GM18868 (cell line): ENCODE measurements around the gene LMTK2.
A peak's percentile ranks its signal among the peaks of the same experiment; 100 is the strongest.

ENCODE experiments used
- ATAC-seq: cut with Tn5 transposase; IDR thresholded peaks from one replicate; pipeline ENCODE4 v1.9.1; 2021; ENCODE audit warnings: mild to moderate bottlenecking, moderate library complexity; ENCODE audit not compliant: unreplicated experiment

Gene LMTK2

GRCh38 chr7:98231493-98232262 is 125.0 kb downstream of the LMTK2 start:
- no peak for ATAC-seq

DNA sequence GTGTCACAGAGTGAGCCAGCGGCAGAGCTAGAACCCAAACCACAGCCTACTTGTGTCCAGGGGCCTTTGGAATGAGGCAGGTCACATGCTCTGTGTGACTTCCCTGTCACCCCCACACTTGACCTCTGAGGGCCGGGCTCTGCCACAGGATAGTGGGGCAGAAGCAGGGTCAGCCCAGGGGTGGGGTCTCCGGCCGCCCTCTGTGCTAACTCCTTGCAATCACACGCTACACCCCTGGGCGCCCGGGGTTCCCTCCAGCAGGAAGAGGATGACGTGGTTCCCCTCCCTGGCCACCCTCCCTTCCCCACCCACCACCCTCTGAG is 125.6 kb downstream of the LMTK2 start:
- no peak for ATAC-seq

DNA sequence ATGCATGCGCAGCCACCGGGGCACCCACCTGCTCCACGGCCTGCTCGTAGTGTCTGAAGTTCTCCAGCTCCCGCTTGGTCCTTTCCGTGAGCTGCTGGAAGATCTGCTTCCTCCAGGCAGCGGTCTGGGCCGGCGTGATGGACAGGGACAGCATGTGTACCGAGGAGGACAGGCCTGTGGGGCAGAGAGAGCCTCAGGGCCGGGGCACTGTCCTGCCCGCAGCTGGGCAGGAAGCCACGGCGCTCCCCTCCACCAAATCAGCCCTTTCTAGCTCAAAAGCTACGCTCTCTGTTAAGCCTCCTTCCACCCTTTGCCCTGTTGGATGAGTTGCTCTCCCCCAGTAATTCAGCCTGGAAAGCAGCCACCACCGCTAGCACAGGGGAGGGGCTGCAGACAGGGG is 126.1 kb downstream of the LMTK2 start:
- no peak for ATAC-seq

DNA sequence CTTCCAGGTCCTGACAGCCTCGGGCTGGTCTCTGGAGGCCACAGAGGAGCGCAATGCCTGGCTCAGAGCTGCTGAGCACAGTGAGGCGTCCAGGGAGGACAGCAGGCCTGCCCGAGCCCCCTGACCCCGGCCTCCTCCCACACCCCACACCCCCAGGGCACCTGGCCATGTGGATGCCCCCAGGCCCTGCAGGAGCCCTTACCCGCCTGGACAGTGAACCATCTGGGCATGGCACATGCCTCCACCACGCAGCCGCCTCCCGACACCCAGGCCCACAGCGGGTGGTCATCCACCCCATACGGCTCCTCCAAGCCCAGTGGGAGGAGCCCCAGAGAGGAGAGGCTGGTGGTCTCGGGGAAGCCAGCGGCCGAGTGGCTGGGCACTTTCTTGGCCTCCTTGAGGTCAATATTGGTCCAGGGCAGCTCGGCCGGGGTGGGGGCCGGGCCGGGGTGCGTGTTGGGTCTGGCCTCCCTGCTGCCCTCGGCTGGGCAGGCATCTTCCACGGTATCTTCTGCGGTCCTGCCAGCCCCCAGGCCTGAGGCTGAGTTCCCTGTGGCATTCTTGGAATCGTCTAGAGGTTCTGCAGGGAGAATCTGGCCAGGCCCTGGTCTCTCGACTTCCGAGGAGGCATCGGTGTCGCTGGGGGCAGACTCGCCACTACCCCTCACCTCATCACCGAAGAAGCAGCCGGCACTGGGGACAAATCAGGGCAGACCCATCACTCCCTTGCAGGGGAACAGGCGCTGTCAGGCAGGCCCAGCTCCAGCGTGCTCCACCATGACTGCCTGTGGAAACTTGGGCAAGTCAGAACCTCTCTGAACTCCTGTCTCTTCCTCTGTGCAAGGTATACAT is 126.8 kb downstream of the LMTK2 start:
- ATAC-seq = no peak

DNA sequence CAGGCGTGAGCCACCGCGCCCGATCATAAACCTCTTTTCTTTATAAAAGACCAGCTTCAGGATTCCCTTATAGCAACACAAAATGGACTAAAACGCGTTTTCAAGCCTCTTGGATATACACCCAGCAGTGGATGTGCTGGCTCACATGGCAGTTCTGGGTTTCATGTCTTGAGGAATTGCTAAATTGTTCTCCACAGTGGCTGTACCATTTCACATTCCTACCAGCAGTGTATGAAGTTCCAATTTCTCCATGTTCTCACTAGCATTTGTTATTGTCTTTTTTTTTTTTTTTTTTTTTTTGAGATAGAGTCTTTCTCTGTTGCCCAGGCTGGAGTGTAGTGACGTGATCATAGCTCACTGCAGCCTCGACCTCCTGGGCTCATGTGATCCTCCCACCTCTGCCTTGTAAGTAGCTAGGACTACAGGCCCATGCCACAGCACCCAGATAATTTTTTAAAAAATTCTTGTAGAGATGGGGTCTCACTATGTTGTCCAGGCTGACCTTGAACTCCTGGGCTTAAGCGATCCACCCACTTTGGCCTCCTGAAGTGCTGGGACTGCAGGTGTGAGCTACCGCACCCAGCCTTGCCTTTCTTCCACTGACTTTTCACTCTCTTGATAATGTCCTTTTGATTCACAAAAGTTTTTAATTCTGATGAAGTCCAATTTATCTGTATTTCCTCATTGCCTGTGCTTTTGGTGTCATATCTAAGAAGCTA is 127.9 kb downstream of the LMTK2 start:
- ATAC-seq = no peak

DNA sequence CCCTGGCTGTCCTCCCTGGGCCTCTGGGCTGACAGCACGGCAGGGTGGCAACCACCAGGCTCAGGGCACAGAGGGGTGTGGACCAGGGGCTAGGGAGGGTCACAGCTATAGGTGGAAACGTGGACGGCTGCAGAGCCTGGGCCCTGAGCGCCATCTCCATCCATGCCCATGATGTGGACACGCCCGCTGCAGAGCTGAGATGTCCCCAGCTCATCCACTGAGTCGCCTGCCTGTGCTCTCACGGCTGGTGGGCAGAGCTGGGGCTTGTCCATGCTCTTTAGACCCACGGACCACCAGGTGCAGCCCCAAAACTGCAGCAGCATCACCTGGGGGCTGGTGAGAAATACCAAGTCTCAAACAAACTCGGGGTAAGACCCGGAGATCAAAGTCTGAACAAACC is 129.2 kb downstream of the LMTK2 start:
- ATAC-seq = no peak

DNA sequence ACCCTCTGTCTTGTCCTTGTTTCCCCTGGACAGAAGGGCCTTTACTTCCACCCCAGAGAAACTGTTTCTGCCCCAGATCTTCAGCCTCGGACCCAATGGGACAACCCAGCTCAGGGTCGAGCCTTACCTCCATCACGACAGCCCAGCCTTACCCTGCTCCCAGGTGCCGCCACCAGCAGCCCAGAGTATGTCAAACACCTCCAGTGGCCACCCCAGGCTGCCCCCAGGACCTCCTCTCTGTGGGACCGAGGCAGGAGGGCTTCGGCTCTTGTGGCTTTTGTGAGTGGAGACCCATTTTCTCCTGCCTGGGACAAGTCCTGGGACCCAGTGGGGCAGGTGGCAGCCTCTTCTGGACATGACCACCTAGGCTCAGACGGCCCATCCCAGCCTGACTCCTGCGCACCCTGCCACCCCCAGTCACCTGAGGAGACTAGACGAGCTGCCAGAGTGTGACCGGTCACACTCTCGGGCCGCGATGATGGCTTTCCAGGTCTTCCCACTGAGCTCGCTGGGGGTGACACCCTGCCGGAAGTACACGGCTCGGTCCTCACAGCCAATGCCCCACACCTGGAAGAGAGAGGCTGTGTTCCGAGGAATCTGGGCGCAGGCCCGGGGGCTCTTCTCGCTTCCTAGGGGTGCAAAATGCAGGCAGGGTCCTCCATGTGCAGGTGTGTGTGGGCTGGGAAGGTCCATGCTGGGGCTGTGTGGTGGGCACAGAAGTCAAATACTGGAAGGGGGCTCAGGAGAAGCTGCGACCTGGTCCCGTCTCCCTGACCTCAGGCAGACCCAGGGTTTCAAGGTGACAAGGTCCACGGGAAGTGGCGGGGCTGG is 129.9 kb downstream of the LMTK2 start:
- ATAC-seq = no peak

- no peak for ATAC-seq
Measured at GRCh38 chr7:98238076-98238475, 131.4 kb downstream of the LMTK2 start.

GRCh38 chr7:98238976-98239375 is 132.3 kb downstream of the LMTK2 start:
- no peak for ATAC-seq

DNA sequence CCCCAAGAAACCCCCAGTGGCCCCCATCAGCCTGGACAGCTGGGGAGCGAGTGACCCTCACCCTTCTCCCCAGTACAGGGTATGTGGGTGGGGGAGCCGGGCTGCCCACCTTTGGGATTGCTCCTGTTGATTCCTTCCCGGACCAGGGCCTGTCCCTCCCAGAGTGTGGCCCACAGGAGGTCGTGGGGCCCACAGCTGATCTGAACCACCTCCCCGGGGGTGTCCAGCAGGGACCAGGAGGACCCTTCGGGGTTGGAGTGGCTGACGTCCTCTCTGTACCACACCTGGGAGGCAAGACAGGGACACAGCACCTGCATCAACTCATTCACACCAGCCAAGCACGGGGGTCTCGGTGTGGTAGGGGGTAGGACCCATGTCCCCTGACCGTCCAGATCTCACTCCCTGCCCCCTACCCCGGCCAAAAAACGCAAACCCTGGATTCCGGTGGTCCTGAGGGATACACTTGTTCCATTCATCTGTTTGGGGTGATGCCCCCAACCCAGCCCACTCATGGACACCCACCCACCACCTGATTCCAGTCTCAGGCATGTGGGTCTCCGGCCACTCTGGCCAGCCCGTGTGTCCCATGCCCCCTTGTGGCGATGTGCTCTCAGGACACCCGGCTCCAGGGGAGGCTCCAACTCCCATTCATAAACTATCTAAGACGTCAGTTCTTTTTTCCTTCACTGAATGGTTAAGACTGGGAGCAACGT is 134.5 kb downstream of the LMTK2 start:
- peak; percentile 88 for ATAC-seq

- ATAC-seq = peak; percentile 18
Measured at GRCh38 chr7:98241674-98242241, 135.1 kb downstream of the LMTK2 start.

DNA sequence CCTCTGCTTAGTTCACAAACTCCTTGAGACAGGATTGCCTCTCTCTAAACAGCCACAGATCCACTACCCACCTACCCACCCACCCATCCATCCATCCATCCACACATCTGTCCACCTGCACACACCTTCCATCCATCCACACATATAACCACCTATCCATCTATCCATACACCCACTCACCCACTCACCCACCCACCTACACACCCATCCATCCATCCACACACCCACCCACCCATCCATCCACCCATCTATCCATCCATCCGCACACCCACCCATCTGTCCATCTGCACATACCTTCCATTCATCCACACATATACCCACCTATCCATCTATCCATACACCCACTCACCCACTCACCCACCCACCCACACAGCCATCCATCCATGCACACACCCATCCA is 135.7 kb downstream of the LMTK2 start:
- ATAC-seq = no peak

DNA sequence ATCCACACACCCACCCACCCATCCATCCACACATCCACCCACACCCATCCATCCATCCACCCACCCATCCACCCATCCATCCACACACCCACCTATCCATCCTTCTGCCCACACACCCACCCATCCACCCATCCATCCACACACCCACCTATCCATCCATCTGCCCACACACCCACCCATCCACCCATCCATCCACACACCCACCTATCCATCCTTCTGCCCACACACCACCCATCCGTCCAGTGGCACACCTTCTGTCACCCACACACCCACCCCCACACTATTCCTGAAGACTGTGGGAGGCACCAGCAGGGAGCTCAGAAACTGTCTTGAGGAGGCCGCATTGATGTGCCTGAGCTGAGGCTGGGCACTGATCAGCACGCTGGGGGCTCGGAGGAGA is 136.3 kb downstream of the LMTK2 start:
- no peak for ATAC-seq

DNA sequence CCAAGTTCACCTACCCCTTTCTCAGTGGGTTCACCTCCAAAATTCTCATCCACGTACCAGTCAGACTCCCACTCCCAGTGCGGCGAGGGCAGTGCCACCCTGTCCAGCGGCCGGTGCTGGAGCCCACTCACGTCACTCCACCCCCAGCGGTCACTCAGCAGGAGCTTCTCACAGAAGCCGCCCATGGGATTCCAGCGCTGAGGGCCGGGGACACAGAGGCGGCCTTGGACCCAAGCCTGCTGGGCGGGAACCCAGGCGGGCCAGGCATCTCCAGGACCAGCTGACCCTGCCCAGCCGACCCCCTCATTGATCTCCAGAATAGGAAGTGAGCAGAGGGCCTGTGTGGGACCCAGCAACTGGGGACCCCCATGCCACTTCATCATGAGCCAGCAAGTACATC is 138.2 kb downstream of the LMTK2 start:
- ATAC-seq = no peak

DNA sequence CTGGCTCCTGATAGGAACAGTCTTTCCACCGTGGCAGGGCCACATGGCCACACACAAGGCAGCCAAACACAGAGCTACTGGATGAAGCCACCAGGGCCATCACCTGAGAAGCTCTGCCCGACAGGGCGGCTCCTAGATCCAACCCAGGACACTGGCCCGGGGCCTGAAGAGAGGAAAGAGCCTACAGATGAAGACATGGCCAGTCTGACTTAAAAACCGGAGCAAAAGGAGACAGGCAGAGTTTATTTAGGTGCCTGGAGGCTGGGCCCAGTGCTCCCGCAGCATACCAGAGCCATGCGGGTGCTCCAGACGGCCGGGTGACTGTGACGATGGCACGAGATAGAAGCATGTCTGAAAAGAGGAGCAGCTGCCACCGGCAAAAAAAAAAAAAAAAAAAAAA is 141.5 kb downstream of the LMTK2 start:
- no peak for ATAC-seq

DNA sequence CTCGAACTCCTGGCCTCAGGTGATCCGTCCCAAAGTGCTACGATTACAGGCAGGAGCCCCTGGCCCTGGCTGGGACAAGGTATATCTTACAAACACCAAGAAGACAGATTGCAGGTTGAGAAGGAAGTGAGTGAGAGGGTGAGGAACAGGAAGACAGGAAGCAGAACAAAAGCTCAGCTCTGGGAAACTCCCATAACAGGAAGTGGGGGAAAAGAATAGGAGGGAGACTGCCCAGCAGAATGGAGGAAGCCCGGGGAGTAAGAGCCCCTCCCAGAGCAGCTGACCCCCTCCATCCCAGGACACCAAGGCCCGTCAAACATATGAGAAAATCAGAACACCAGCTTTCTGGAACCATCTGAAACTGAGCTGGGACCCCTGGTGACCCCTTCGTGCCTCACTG is 142.4 kb downstream of the LMTK2 start:
- ATAC-seq = no peak

- no peak for ATAC-seq
Measured at GRCh38 chr7:98250789-98251188, 144.1 kb downstream of the LMTK2 start.

DNA sequence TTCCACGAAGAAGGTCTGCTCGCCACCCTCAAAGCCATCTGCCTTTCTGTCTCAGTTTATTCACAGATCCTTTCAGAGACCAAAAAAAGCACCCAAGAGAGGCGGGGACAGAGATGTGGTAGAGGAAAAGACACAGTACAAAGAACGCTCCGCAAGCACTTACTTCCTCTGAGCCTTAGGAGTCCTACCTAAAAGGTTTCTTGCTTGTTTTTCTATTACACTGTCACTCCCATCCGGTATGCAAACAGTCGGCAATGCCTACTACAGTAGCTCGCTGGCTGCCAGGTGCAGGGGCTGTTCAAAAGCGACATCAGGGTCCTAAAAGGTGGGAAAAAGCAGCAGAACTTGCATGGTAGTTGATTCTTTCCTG is 144.6 kb downstream of the LMTK2 start:
- ATAC-seq = peak; percentile 20

DNA sequence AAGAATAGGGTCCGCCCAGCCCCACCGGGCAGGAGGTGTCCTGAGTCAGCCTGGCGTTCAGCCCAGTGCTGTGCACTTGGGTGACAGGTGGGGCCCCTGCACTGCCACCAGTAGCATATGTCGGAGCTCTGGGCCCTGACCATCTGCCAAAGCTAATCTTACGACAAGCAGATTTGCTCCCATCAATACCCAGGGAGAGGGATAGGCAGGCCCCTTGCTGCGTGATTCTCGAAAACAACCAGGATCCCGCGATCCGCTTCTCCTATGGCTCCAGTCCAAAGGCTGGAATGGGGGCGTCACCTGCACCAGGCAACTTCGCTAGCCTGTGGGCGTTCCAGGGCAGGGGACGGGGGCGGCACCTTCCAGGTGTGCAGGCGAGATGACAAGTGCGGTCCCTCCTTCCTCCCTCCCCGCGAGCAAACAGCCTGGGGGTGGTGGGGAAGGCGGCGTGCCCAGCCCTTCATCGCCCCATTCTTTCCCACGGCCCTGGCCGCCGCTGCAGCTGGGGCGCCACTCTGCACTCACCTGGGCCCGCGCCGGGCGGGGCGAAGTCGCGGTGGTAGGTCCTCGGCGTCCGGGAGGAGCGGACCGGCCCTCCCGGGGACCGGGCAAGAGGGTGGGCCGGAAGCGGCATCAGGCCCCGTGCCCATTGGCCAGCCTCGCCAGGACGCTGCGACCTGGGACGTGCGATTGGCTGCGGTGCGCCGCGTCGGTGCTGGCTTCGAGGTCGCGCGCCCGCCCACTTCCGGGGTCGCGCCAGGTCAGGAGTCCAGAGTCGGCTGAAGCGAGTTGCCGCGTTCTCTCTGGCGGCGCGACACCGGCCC is 145.2 kb downstream of the LMTK2 start, which contains the start of gene TECPR1:
Gene TECPR1 (minus strand): TSS at position 632 of the 824 bp plus-strand sequence. CDS start 6,086 bp downstream, outside the sequence.
- ATAC-seq = peak; percentile 97
